Epithelial cell of umbilical artery (primary cell): ENCODE measurements around the gene ARFGAP3. TPM values are rescaled to one million over a fixed set of nuclear protein-coding genes. Genes with fewer than 3 reads are reported as not detected.

Experiments used
- total RNA-seq: library from RNA; depleted of rRNA; stranded (reverse); fragments of >200 nt; gene quantifications from 2 replicates; pipeline ENCODE4 v1.2.3, GENCODE V29; 2014

ARFGAP3 gene
- 66.9 and 87.7 TPM in 2 replicates for total RNA-seq

GRCh38 chr22:42856865-42857704 lies at the start of gene ARFGAP3:
ARFGAP3 (minus strand) TSS chr22:42857273; CDS start chr22:42857182, 91 bp downstream.

Other genes starting within 250 kb of the ARFGAP3 start
- 17.2 and 21.0 TPM in 2 replicates for gene POLDIP3, start 242.4 kb downstream of the ARFGAP3 start, total RNA-seq
- 0.30 TPM in 1 of 2 replicates, not detected in the other for gene ATP5MGL, start 216.7 kb downstream of the ARFGAP3 start, total RNA-seq
- 30.5 and 33.8 TPM in 2 replicates for gene CYB5R3, start 207.9 kb downstream of the ARFGAP3 start, total RNA-seq
- 9.4 and 17.8 TPM in 2 replicates for gene A4GALT, start 136.4 kb downstream of the ARFGAP3 start, total RNA-seq
- 51.3 and 60.3 TPM in 2 replicates for gene PACSIN2, start 157.9 kb upstream of the ARFGAP3 start, total RNA-seq
- gene TTLL1, start 232.1 kb upstream of the ARFGAP3 start, total RNA-seq: 10.0 and 12.7 TPM in 2 replicates